WTC11 (cell line): ENCODE data around the gene ATP11A. TPM values are rescaled to one million over a fixed set of nuclear protein-coding genes. Genes with fewer than 3 reads are reported as not detected.

ENCODE experiments used
- ATAC-seq: fragments of 200-7000 bp; cut with Tn5 transposase; 2 replicates; pipeline ENCODE4 v1.10.0; 2021; ENCODE audit warnings: mild to moderate bottlenecking, moderate library complexity
- CTCF ChIA-PET: fragments of 300-600 bp; sonication (Branson Sonifier 250); formaldehyde crosslinking; loops from one replicate; lab custom pipeline; 2021; ENCODE audit warnings: antibody characterized with exemption; lab: Charles Lee
- POLR2A ChIA-PET: fragments of 350-600 bp; sonication (Branson Sonifier 250); formaldehyde crosslinking; loops from one replicate; lab custom pipeline; 2021; ENCODE audit warnings: antibody characterized with exemption; lab: Charles Lee
- DNase-seq: peaks from one replicate; pipeline ENCODE4 v3.0.0; 2021; ENCODE audit warnings: low spot score
- H3K27ac Mint-ChIP-seq: 2 replicates; pipeline ENCODE4 v1.8.0; 2021; ENCODE audit warnings: mixed read lengths
- H3K27me3 Mint-ChIP-seq: 2 replicates; pipeline ENCODE4 v1.8.0; 2021; ENCODE audit warnings: low read depth, mild to moderate bottlenecking, moderate library complexity, mixed read lengths
- H3K36me3 Mint-ChIP-seq: 2 replicates; pipeline ENCODE4 v1.8.0; 2021; ENCODE audit warnings: mixed read lengths
- H3K4me1 Mint-ChIP-seq: 2 replicates; pipeline ENCODE4 v1.8.0; 2022; ENCODE audit warnings: mixed read lengths
- H3K4me3 Mint-ChIP-seq: 2 replicates; pipeline ENCODE4 v1.8.0; 2021; ENCODE audit warnings: mild to moderate bottlenecking, moderate library complexity, mixed read lengths
- H3K9me3 Mint-ChIP-seq: 2 replicates; pipeline ENCODE4 v1.8.0; 2021; ENCODE audit warnings: mixed read lengths
- ATF2 ChIP-seq: sonication (generic); formaldehyde crosslinking; IDR thresholded peaks from 2 replicates; pipeline ENCODE4 v1.8.1; 2022; ENCODE audit warnings: low read depth, missing genetic modification reagents, borderline replicate concordance
- ATF6 ChIP-seq: sonication (generic); formaldehyde crosslinking; IDR thresholded peaks from 2 replicates; pipeline ENCODE4 v1.8.1; 2023; ENCODE audit warnings: mild to moderate bottlenecking, missing genetic modification reagents
- EMX1 ChIP-seq: fragments of 250-450 bp; sonication (Bioruptor Pico); IDR thresholded peaks from 2 replicates; pipeline ENCODE4 v1.8.0; 2021; ENCODE audit warnings: mild to moderate bottlenecking
- FOXP1 ChIP-seq: sonication (generic); formaldehyde crosslinking; IDR thresholded peaks from 2 replicates; pipeline ENCODE4 v1.8.0; 2022; ENCODE audit warnings: missing genetic modification reagents, mild to moderate bottlenecking, moderate library complexity, borderline replicate concordance
- FOXP4 ChIP-seq: sonication (generic); formaldehyde crosslinking; IDR thresholded peaks from 2 replicates; pipeline ENCODE4 v1.8.0; 2022; ENCODE audit warnings: mild to moderate bottlenecking, missing genetic modification reagents
- GABPB1 ChIP-seq: sonication (generic); formaldehyde crosslinking; IDR thresholded peaks from 2 replicates; pipeline ENCODE4 v1.8.1; 2023; ENCODE audit warnings: mild to moderate bottlenecking, missing genetic modification reagents
- GTF2I ChIP-seq: fragments of 250-450 bp; sonication (Bioruptor Pico); conservative IDR thresholded peaks from 2 replicates; pipeline ENCODE4 v1.4.0; 2021; ENCODE audit warnings: mild to moderate bottlenecking
- IRF2 ChIP-seq: sonication (generic); formaldehyde crosslinking; IDR thresholded peaks from 2 replicates; pipeline ENCODE4 v1.8.0; 2022; ENCODE audit warnings: low read depth, missing genetic modification reagents, borderline replicate concordance
- MXD4 ChIP-seq: fragments of 250-450 bp; sonication (Bioruptor Pico); IDR thresholded peaks from 2 replicates; pipeline ENCODE4 v1.8.0; 2021; ENCODE audit warnings: mild to moderate bottlenecking, moderate library complexity, borderline replicate concordance
- NR2C2 ChIP-seq: sonication (generic); formaldehyde crosslinking; IDR thresholded peaks from 2 replicates; pipeline ENCODE4 v1.8.0; 2022; ENCODE audit warnings: mild to moderate bottlenecking, missing genetic modification reagents
- NR3C1 ChIP-seq: sonication (generic); formaldehyde crosslinking; conservative IDR thresholded peaks from 2 replicates; pipeline ENCODE4 v1.8.1; 2023; ENCODE audit warnings: low read depth, mild to moderate bottlenecking, missing genetic modification reagents
- PRDM15 ChIP-seq: sonication (generic); formaldehyde crosslinking; IDR thresholded peaks from 2 replicates; pipeline ENCODE4 v1.8.0; 2022; ENCODE audit warnings: missing genetic modification reagents
- PREB ChIP-seq: sonication (generic); formaldehyde crosslinking; IDR thresholded peaks from 2 replicates; pipeline ENCODE4 v1.8.1; 2022; ENCODE audit warnings: mild to moderate bottlenecking, missing genetic modification reagents, moderate library complexity, borderline replicate concordance
- RELA ChIP-seq: sonication (generic); formaldehyde crosslinking; IDR thresholded peaks from 2 replicates; pipeline ENCODE4 v1.8.1; 2022; ENCODE audit warnings: missing genetic modification reagents, mild to moderate bottlenecking, borderline replicate concordance
- TP53 ChIP-seq: sonication (generic); formaldehyde crosslinking; IDR thresholded peaks from 2 replicates; pipeline ENCODE4 v1.8.1; 2023; ENCODE audit warnings: mild to moderate bottlenecking, missing genetic modification reagents
- USF2 ChIP-seq: sonication (generic); formaldehyde crosslinking; IDR thresholded peaks from 2 replicates; pipeline ENCODE4 v1.8.1; 2023; ENCODE audit warnings: mild to moderate bottlenecking, missing genetic modification reagents, moderate library complexity
- ZNF263 ChIP-seq: sonication (generic); formaldehyde crosslinking; IDR thresholded peaks from 2 replicates; pipeline ENCODE4 v1.8.1; 2022; ENCODE audit warnings: low read depth, mild to moderate bottlenecking, moderate library complexity, missing genetic modification reagents
- ZNF532 ChIP-seq: fragments of 250-450 bp; sonication (Bioruptor Pico); IDR thresholded peaks from 2 replicates; pipeline ENCODE4 v1.9.0; 2021; ENCODE audit warnings: mild to moderate bottlenecking, borderline replicate concordance
- total RNA-seq: library from RNA; stranded (reverse); gene quantifications from 3 replicates; pipeline ENCODE4 v1.2.3, GENCODE V29; 2021

The ATP11A gene
- total RNA-seq, 1 experiment from 2014 or later: 100 TPM

GRCh38 chr13:112905990-112906641 lies 216.3 kb downstream of the ATP11A start:
- Mint-ChIP-seq H3K27ac (peak overlapping the region; percentile 97), H3K27me3 (no peaks in the 10 kb centered on the region; the same call in 1 of the 2 replicates), H3K4me3 (0 out of 2 replicates have a peak overlapping the region, but pooled peaks have one; percentile 7), H3K9me3 (peaks cover 14% of the 10 kb centered on the region), H3K4me1 (peaks cover 75% of the 10 kb centered on the region), H3K36me3 (peaks cover 44% of the 10 kb centered on the region)
- POLR2A ChIA-PET: interaction anchor here (1.1 to 1.2 kb wide), 3 partner anchors 10 to 13 kb away, joined by 3 to 4 read pairs (median 3); no protein-coding TSS in a partner anchor
- ATAC-seq: peak; percentile 90
- CTCF ChIA-PET: interaction anchor here (0.9 to 1.5 kb wide), 5 partner anchors 10 to 124 kb away, joined by 3 to 11 read pairs (median 7); no protein-coding TSS in a partner anchor
- DNase-seq: peak; percentile 76
- TF ChIP-seq PREB (CRISPR knock-in tag) (no peak), ATF6 (CRISPR knock-in tag) (no peak), GABPB1 (CRISPR knock-in tag) (no peak), ATF2 (CRISPR knock-in tag) (no peak), USF2 (peak; percentile 22; the same call in 1 of the 2 replicates), NR3C1 (CRISPR knock-in tag) (no peak), MXD4 (CRISPR knock-in tag) (no peak), GTF2I (CRISPR knock-in tag) (no peak), IRF2 (CRISPR knock-in tag) (no peak), NR2C2 (CRISPR knock-in tag) (no peak), FOXP4 (CRISPR knock-in tag) (peak; percentile 85; the same call in 1 of the 2 replicates), PRDM15 (CRISPR knock-in tag) (no peak), EMX1 (no peak), RELA (CRISPR knock-in tag) (no peak), ZNF263 (no peak), ZNF532 (CRISPR knock-in tag) (0 out of 2 replicates have a peak, but pooled peaks have one; percentile 4), TP53 (CRISPR knock-in tag) (no peak), FOXP1 (CRISPR knock-in tag) (peak; percentile 58; the same call in 1 of the 2 replicates)
